Measurements from ENCODE around the gene GLCCI1. TPM values are rescaled to one million over a fixed set of nuclear protein-coding genes. Genes with fewer than 3 reads are reported as not detected.
A peak's percentile ranks its signal among the peaks of the same experiment; 100 is the strongest.

Gene GLCCI1
- total RNA-seq, 6 experiments from 2014 or later: 2.4 to 11.1 (median 5.0) TPM

DNA sequence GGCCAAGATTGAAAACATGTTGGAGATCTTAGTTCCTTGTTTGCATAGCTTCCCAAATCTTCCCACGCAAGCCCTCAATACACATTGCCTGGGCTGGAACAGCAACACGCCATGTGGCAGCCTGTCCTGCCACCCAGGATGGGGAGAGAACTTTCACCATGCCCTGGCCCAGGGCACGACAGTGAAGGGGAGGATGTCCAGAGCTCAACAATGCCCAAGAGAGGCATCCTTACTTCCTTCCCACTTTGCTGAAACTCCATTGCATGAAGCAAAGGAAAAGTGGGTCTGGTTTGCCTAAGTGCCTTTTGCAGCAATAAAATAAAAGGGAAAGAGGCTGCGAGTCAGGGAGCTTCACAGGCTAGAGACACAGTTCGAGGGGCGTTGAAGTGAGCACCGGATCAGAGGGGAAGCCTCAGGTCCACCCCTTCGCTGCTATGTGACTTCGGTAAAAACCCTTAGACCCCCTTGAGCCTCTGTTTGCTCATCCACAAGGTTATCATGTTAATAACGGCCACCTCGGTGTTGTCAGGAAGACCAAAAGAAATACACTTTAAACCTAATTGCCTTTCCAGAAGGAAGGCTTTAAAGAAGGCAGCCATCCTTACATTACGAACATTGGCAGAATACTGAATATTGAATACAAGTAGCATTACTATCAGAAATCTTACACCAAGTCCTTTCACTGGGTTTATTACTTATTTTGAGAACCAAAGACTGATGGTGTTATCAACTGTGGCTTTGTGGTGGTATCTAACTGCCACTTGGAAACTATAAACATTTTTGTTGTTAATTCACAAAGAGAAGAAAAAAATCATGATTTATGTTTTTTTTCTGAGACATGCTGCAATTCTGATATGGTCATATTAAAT is 160.1 kb downstream of the GLCCI1 start:
- H3K27me3 ChIP-seq: no peaks in the 10 kb centered on the region
- H3K27ac ChIP-seq: no peak overlapping the region
- 66% methylated on average over 12 of the region's 12 CpGs for WGBS (ENCODE audit: insufficient coverage, low coverage, low lambda C conversion rate, missing lambda C conversion rate)
- no peak for ATAC-seq
- H3K4me1 ChIP-seq: peaks cover 0 to 14% (median 4%) of the 10 kb centered on the region in 4 donors
- H3K4me3 ChIP-seq: no peak overlapping the region
- DNase-seq: no peak
- H3K9me3 ChIP-seq: no peaks in the 10 kb centered on the region
- no peaks in the 10 kb centered on the region for H3K36me3 ChIP-seq
- TF ChIP-seq, protein P1, sequence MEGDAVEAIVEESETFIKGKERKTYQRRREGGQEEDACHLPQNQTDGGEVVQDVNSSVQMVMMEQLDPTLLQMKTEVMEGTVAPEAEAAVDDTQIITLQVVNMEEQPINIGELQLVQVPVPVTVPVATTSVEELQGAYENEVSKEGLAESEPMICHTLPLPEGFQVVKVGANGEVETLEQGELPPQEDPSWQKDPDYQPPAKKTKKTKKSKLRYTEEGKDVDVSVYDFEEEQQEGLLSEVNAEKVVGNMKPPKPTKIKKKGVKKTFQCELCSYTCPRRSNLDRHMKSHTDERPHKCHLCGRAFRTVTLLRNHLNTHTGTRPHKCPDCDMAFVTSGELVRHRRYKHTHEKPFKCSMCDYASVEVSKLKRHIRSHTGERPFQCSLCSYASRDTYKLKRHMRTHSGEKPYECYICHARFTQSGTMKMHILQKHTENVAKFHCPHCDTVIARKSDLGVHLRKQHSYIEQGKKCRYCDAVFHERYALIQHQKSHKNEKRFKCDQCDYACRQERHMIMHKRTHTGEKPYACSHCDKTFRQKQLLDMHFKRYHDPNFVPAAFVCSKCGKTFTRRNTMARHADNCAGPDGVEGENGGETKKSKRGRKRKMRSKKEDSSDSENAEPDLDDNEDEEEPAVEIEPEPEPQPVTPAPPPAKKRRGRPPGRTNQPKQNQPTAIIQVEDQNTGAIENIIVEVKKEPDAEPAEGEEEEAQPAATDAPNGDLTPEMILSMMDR (IDR thresholded peaks at IDR 0.05): no peak
- no peak for TF ChIP-seq POLR2A (IDR thresholded peaks at IDR 0.05)
- intact Hi-C loops (cut with DNase I): no loop called here

DNA sequence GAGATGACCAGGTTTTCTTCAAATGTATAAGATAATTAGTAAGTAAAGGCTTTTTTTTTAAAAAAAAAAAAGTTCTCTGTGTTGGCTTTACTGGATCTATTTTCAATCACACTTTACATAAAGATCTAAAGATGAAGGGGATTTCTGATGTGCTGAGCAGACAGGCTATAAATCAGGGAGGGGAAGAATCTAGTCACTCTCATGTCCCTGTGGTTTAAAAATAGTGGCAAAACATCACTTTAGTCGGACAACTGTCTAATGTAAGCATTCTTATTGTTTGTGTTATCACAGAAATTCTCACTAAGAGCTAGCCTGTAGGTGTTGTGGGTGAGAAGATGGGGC is 160.7 kb downstream of the GLCCI1 start:
- H3K27me3 ChIP-seq: no peaks in the 10 kb centered on the region
- intact Hi-C loops (cut with DNase I): no loop called here
- no peak overlapping the region for H3K27ac ChIP-seq
- H3K36me3 ChIP-seq: no peaks in the 10 kb centered on the region
- DNase-seq (no peak), ATAC-seq (no peak)
- 89% methylated on average over 1 of the region's 1 CpG for WGBS (ENCODE audit: insufficient coverage, low coverage, low lambda C conversion rate, missing lambda C conversion rate)
- TF ChIP-seq, protein P1 (IDR thresholded peaks at IDR 0.05): no peak
- TF ChIP-seq POLR2A (IDR thresholded peaks at IDR 0.05): no peak
- peaks cover 0 to 14% (median 4%) of the 10 kb centered on the region in 4 donors for H3K4me1 ChIP-seq
- no peaks in the 10 kb centered on the region for H3K9me3 ChIP-seq
- no peak overlapping the region for H3K4me3 ChIP-seq

DNA sequence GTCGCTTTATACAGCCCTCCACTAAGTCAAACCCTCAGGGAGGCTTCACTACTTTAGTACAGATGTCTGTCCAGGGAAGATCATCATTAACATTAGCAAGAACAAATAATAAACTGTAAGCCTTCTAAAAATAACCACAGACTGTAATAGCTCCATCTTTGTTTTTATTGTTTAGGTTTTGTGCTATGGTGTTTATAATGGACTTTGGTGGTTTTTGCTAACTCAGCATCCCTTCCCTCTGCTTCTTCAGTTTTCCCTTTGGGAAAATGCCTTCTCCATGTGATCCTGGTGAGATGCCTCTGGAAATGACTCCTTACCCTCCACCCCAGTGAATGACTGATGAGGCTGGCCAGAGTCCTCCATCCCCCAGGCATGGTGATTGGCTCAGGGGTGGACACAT is 162.1 kb downstream of the GLCCI1 start:
- 91% methylated on average over 1 of the region's 1 CpG for WGBS (ENCODE audit: insufficient coverage, low coverage, low lambda C conversion rate, missing lambda C conversion rate)

DNA sequence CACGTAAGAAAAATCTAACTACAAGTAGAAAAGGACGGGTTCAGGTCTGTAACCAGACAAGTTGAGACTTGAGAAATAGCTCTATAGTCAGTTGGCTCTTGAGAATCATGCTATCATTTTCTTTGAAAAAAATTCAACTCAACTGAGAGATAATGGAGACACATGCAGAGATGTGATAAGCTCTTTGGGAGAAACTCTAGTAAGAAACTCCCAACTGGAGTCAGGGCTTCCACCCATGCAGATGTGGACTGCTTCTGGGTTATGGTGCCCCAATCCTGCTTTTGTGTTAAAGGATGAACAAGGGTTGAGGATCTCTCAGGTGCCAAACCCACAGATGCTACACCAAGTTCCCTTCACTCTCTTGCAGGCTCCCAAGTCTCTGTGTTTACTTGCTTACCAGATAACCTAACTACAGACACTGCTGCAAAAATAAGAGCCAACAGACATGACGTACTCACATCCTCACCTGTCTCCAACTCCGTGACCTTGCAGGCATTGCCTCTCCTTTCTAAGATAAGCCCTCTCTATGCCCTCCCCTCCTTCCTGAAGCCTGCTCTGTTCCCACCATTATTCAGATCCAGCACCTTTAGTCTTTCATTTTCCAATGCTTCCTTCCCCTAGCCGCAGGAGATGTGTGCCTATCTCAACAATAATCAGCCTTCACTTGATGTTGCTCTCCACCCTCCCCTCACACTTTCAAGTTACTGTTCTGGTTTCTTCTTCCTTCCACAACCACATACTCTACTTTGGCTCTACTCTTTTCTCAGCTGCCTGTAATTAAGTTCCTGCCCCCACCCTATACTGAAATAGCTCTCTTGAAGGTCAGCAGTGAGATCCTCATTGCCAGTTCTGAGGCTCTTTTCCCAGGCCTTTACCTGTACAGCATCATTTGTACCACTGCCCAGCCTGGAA is 163.4 kb downstream of the GLCCI1 start:
- Histone ChIP-seq H3K9me3 (no peaks in the 10 kb centered on the region), H3K27me3 (no peaks in the 10 kb centered on the region), H3K4me3 (no peak overlapping the region), H3K36me3 (no peaks in the 10 kb centered on the region), H3K4me1 (peaks cover 0 to 2% (median 0%) of the 10 kb centered on the region in 4 donors), H3K27ac (no peak overlapping the region)
- ATAC-seq (peak in 3 of 4 donors; percentile 28 to 50 (median 43)), DNase-seq (no peak)
- intact Hi-C loops (cut with DNase I): no loop called here
- WGBS (ENCODE audit: insufficient coverage, low coverage, low lambda C conversion rate, missing lambda C conversion rate): 75% methylated on average over 5 of the region's 5 CpGs
- no peak for TF ChIP-seq POLR2A (IDR thresholded peaks at IDR 0.05)
- TF ChIP-seq, protein P1 (IDR thresholded peaks at IDR 0.05): no peak

More for the DNA sequence above, 162.1 kb downstream of the GLCCI1 start:
- DNase-seq (no peak), ATAC-seq (no peak)
- Histone ChIP-seq H3K9me3 (no peaks in the 10 kb centered on the region), H3K27ac (no peak overlapping the region), H3K36me3 (no peaks in the 10 kb centered on the region), H3K4me3 (no peak overlapping the region), H3K27me3 (no peaks in the 10 kb centered on the region), H3K4me1 (peaks cover 0 to 14% (median 4%) of the 10 kb centered on the region in 4 donors)
- intact Hi-C loops (cut with DNase I): no loop called here
- TF ChIP-seq, protein P1 (IDR thresholded peaks at IDR 0.05): no peak
- no peak for TF ChIP-seq POLR2A (IDR thresholded peaks at IDR 0.05)

Measured in right lobe of liver (tissue), 6 donors.